K562 (cell line): ENCODE results near the gene SUPT5H. TPM values are rescaled to one million over a fixed set of nuclear protein-coding genes. Genes with fewer than 3 reads are reported as not detected.
A peak's percentile ranks its signal among the peaks of the same experiment; 100 is the strongest.

Source experiments
- ATAC-seq: fragments of 200-7000 bp; cut with Tn5 transposase; 3 replicates; pipeline ENCODE4 v1.9.1; 2020; ENCODE audit warnings: moderate library complexity
- BruUV-seq: library from RNA; stranded (reverse); fragments of 400-500 nt; replicated peaks from 2 replicates; lab custom pipeline; 2021; lab: Mats Ljungman, UMichigan
- CTCF ChIA-PET: fragments of 300-600 bp; formaldehyde crosslinking; extraction: SDS; loops from one replicate; lab custom pipeline; 2021; ENCODE audit warnings: low intra/inter-chr PET ratio; lab: Yijun Ruan, JAX
- POLR2A ChIA-PET: fragments of 300-600, 350-650 bp; sonication (Branson Sonifier 250); formaldehyde crosslinking; extraction: SDS; loops from one replicate; lab custom pipeline; 2021; ENCODE audit warnings: antibody characterized with exemption, inconsistent platforms; lab: Yijun Ruan, JAX
- DNase-seq, 4 experiments: peaks; one replicate each; pipeline versions ENCODE4 v3.0.0 to v3.0.0-alpha.2; 2011 to 2018; ENCODE audit warnings: low spot score in 3 of 4, mixed read lengths in 3 of 4; ENCODE audit errors: extremely low read depth in 1 of 4
- FAIRE-seq: peaks from 2 replicates; lab custom pipeline; 2011; peaks lifted over from hg19 to GRCh38; lab: Jason Lieb, UNC
- H2AFZ ChIP-seq: 2 replicates; pipeline ENCODE4 v1.6.0; 2011; ENCODE audit warnings: low read depth, low read length, control low read depth, inconsistent platforms
- H3K27ac ChIP-seq: fragments of 200-600 bp; 3 replicates; pipeline ENCODE4 v1.8.0; 2011; ENCODE audit warnings: low read depth, mild to moderate bottlenecking, control low read depth, inconsistent platforms, low read length, moderate library complexity, mixed read lengths; ENCODE audit errors: extremely low read depth
- H3K27me3 ChIP-seq, 2 experiments: fragments of 300-600 bp in 1 of 2; 2 replicates in 1 of 2; 3 replicates in 1 of 2; pipeline versions ENCODE4 v1.6.0 to v1.8.0; 2011; ENCODE audit warnings: inconsistent platforms in 2 of 2, low read length in 2 of 2, mild to moderate bottlenecking in 1 of 2, mixed read lengths in 1 of 2, moderate library complexity in 1 of 2; ENCODE audit not compliant: control insufficient read depth in 2 of 2, insufficient read depth in 2 of 2
- H3K36me3 ChIP-seq: fragments of 300-600 bp; 3 replicates; pipeline ENCODE4 v1.8.0; 2011; ENCODE audit warnings: mild to moderate bottlenecking, low read length, inconsistent platforms; ENCODE audit not compliant: control insufficient read depth, insufficient read depth
- H3K4me1 ChIP-seq, 2 experiments: fragments of 200-600 bp in 1 of 2; replicated peaks in 1 of 2; 2 replicates in 1 of 2; 3 replicates in 1 of 2; pipeline versions ENCODE4 v1.5.1 to v1.8.0; 2011; ENCODE audit warnings: inconsistent platforms in 2 of 2, low read length in 2 of 2, mild to moderate bottlenecking in 1 of 2, mixed read lengths in 1 of 2, moderate library complexity in 1 of 2; ENCODE audit not compliant: control insufficient read depth in 2 of 2, insufficient read depth in 2 of 2
- H3K4me2 ChIP-seq: 2 replicates; pipeline ENCODE4 v1.6.1; 2011; ENCODE audit warnings: low read length, control low read depth, inconsistent platforms, mixed read lengths; ENCODE audit not compliant: insufficient read depth
- H3K4me3 ChIP-seq: fragments of 200-600 bp; sonication (generic), shearing (Covaris generic); 2 replicates; pipeline ENCODE4 v1.5.1; 2016; ENCODE audit warnings: control low read depth, inconsistent platforms
- H3K79me2 ChIP-seq: fragments of 200-600 bp; 3 replicates; pipeline ENCODE4 v1.8.0; 2011; ENCODE audit warnings: low read length, inconsistent platforms; ENCODE audit not compliant: control insufficient read depth, insufficient read depth
- H3K9ac ChIP-seq, 2 experiments: 2 replicates each; pipeline versions ENCODE4 v1.6.0 to v1.6.1; 2011; ENCODE audit warnings: low read depth in 2 of 2, low read length in 2 of 2, control low read depth in 1 of 2, inconsistent platforms in 1 of 2, mild to moderate bottlenecking in 1 of 2, mixed read lengths in 1 of 2; ENCODE audit not compliant: insufficient read depth in 1 of 2
- H3K9me1 ChIP-seq: one replicate; pipeline ENCODE4 v1.6.0; 2011; ENCODE audit warnings: inconsistent platforms, mild to moderate bottlenecking, low read length, moderate library complexity; ENCODE audit not compliant: control insufficient read depth, insufficient read depth
- H3K9me3 ChIP-seq: replicated peaks from 2 replicates; pipeline ENCODE4 v1.5.1; 2011; ENCODE audit warnings: low read depth, low read length, inconsistent platforms; ENCODE audit not compliant: control insufficient read depth, insufficient read depth
- H4K20me1 ChIP-seq: replicated peaks from 2 replicates; pipeline ENCODE4 v1.6.1; 2011; ENCODE audit warnings: low read length, inconsistent platforms, mixed read lengths; ENCODE audit not compliant: control insufficient read depth, insufficient read depth
- BCLAF1 ChIP-seq, 2 experiments: fragments of 450-650 bp in 1 of 2; IDR thresholded peaks; 2 replicates each; pipeline ENCODE4 v1.6.1; 2011 to 2017; ENCODE audit warnings: low read depth in 2 of 2, antibody characterized with exemption in 1 of 2, borderline replicate concordance in 1 of 2, low read length in 1 of 2, mild to moderate bottlenecking in 1 of 2, mixed read lengths in 1 of 2; ENCODE audit not compliant: control insufficient read depth in 1 of 2
- FOXA3 ChIP-seq, 2 experiments: fragments of 450-650 bp in 1 of 2; sonication (generic) in 1 of 2; formaldehyde crosslinking; IDR thresholded peaks in 1 of 2; conservative IDR thresholded peaks in 1 of 2; 2 replicates each; pipeline versions ENCODE4 v1.4.0 to v1.8.0; 2020 to 2022; ENCODE audit warnings: mild to moderate bottlenecking in 2 of 2, missing genetic modification reagents in 1 of 2
- FOXJ3 ChIP-seq: sonication (generic); formaldehyde crosslinking; IDR thresholded peaks from 2 replicates; pipeline ENCODE4 v1.4.0; 2020; ENCODE audit warnings: mild to moderate bottlenecking, missing genetic modification reagents
- WGBS: fragments of 100-300 bp; shearing (Covaris generic); methylation state at CpG from one replicate; pipeline ENCODE4 v1.1.6; 2016; ENCODE audit warnings: low coverage, mixed read lengths; ENCODE audit not compliant: insufficient coverage; ENCODE audit errors: missing lambda C conversion rate; 5-methylcytosine and 5-hydroxymethylcytosine counted together
- in situ Hi-C: fragments of 300-500 bp; cut with MboI; formaldehyde crosslinking; loops from 4 replicates; pipeline ENCODE4 v1.15.0; 2018; ENCODE audit warnings: inconsistent platforms, mixed read lengths
- intact Hi-C: fragments of 100-400 bp; cut with micrococcal nuclease; formaldehyde crosslinking; loops from 2 replicates; pipeline ENCODE4 v1.14.2; 2022
- polyA plus RNA-seq, 8 experiments: library from polyadenylated mRNA; depleted of rRNA in 4 of 8; stranded (reverse) in 5 of 8; unstranded in 3 of 8; fragments of >200 nt; fragmentation: Nextera tagmentation in 2 of 8; fragmentation: Illumina TruSeq in 1 of 8; extraction: Ambion mirVana in 2 of 8; extraction: Trizol in 1 of 8; gene quantifications; 2 replicates each; pipeline versions ENCODE4 v1.2.1 to v1.2.3, GENCODE V29; 2011 to 2014; ENCODE audit warnings: inconsistent platforms in 1 of 8, missing spikeins in 1 of 8
- total RNA-seq, 7 experiments: library from RNA; depleted of rRNA in 6 of 7; stranded (reverse); fragments of >200 nt in 6 of 7; fragmentation: Illumina TruSeq in 2 of 7; extraction: Trizol in 2 of 7; gene quantifications; 2 replicates each; pipeline versions ENCODE4 v1.2.1 to v1.2.3, GENCODE V29; 2011 to 2021; ENCODE audit warnings: low replicate concordance in 1 of 7

SUPT5H gene
- total and polyA plus RNA-seq, 9 of the 15 experiments (the other 6 are each of a cell fraction or from before 2014, with no cell fraction given) = 13.3 to 85.9 (median 35.9) TPM

- ATAC-seq (no peak), DNase-seq (no peak), FAIRE-seq (no peak)
- Histone ChIP-seq H4K20me1 (peaks cover 4% of the 10 kb centered on the region; the same call in 1 of the 2 replicates), H3K79me2 (peaks cover 62% of the 10 kb centered on the region), H3K27ac (peak overlapping the region; percentile 98), H2AFZ (no peak overlapping the region), H3K36me3 (peaks cover 16% of the 10 kb centered on the region; the same call in 2 of the 3 replicates), H3K9ac (peak overlapping the region; percentile 91 to 94; a peak in 3 of 4 replicates), H3K27me3 (no peaks in the 10 kb centered on the region), H3K9me1 (no peaks in the 10 kb centered on the region), H3K4me1 (peaks cover 45 to 75% of the 10 kb centered on the region in 2 experiments), H3K9me3 (no peaks in the 10 kb centered on the region), H3K4me3 (no peak overlapping the region), H3K4me2 (peak overlapping the region; percentile 85)
- CTCF ChIA-PET = interaction anchor here (0.6 to 3.7 kb wide), 3 partner anchors 12 to 90 kb away, joined by 3 to 74 read pairs (median 4); partner anchors contain the start of gene LRFN1
- 90% methylated on average over 1 of the region's 1 CpG for WGBS
- no TSS peak for BruUV-seq
- in situ Hi-C loops = no loop called here
- peak in 1 of 2 experiments; percentile 14; a peak in 1 of 4 replicates for TF ChIP-seq BCLAF1 (IDR thresholded peaks at IDR 0.05; ENCODE audit: borderline replicate concordance in 1 of 2, control insufficient read depth in 1 of 2, low read depth in 2 of 2, low read length in 1 of 2)
- TF ChIP-seq FOXA3 (CRISPR knock-in tag; conservative IDR thresholded peaks at IDR 0.05 in 1 of 2, IDR thresholded peaks at IDR 0.05 in 1 of 2) = 0 out of 4 replicates have a peak, but pooled peaks of 1 of the 2 experiments have one; percentile 7
- no peak for TF ChIP-seq FOXJ3 (CRISPR knock-in tag)
- TF ChIP-seq, all 486 proteins: peak for 2
- POLR2A ChIA-PET = no interaction called here
- intact Hi-C loops = loop anchor here (2.0 to 5.0 kb wide), 4 partner anchors 68 to 288 kb away; partner anchors contain the start of gene SAMD4B
These were observed 34.6 kb upstream of the SUPT5H start for GRCh38 chr19:39410831-39411080.
